HG02943 (cell line): ENCODE measurements around the gene CHST11.
A peak's percentile ranks its signal among the peaks of the same experiment; 100 is the strongest.

Experiments used
- ATAC-seq: cut with Tn5 transposase; IDR thresholded peaks from one replicate; pipeline ENCODE4 v1.9.1; 2021; ENCODE audit warnings: mild to moderate bottlenecking, low read depth, moderate library complexity; ENCODE audit not compliant: unreplicated experiment

CHST11 gene

GRCh38 chr12:104722601-104723534, 266.1 kb downstream of the CHST11 start:
- ATAC-seq = no peak

DNA sequence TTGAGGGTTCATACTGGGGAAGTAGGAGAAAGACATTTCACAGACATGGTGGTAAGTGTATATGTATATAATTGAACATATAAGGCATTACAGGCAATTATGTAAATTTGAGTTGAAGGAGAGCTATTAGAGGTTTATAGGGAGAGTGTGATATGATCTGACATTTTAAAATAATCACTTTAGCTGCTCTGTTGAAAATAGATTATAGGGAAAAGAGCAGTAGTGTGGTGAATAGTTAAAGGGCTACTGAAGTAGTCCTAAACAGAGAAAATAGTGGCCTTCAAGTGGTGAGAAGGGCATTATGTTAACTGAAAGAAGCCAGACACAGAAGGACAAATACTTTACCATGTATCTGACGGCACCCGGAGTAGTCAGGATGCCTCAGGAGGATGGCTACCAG, 267.1 kb downstream of the CHST11 start:
- no peak for ATAC-seq

GRCh38 chr12:104724992-104725585, 268.3 kb downstream of the CHST11 start:
- ATAC-seq = no peak

- no peak for ATAC-seq
Measured at GRCh38 chr12:104725610-104726009, 268.9 kb downstream of the CHST11 start.

DNA sequence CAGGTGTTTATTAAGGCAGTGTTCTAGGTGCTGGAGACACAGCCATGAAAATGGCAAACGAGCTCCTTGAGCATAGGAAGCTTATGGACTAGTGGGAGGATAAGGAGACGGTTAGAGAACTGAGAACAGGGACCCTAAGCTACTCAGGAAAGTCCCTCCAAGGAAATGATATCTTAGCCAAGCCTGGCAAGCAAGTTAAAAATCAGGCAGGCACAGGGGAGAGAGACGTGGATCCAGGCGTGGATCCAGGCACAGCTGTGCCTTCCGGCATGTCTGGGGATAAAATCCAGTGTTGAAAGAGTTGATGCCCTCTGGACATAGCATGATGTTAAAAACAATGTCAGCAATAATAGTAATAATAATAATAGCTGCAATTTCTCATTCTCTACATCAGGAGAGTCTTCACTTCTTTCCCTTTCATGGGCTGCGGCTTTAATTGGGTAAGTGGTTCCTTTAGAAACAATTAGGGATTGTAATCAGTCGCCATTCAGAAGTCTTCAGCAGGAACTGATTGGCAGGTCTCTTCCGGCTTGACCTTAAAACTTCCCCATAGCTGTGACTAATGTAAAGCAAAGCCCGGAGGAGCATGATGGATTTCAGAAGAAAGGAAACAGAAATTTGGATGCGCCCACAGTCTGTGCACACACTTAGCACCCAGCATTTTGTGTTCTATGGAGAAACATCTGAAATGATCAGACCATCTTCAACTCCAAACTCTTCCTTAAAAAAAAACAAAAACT, 271.1 kb downstream of the CHST11 start:
- no peak for ATAC-seq

- ATAC-seq = no peak
Measured at GRCh38 chr12:104729091-104729490, 272.3 kb downstream of the CHST11 start.

- no peak for ATAC-seq
Measured at GRCh38 chr12:104729610-104730446, 273.1 kb downstream of the CHST11 start.

- ATAC-seq = no peak
Measured at GRCh38 chr12:104730763-104731162, 274.0 kb downstream of the CHST11 start.

GRCh38 chr12:104733717-104734175, 277.0 kb downstream of the CHST11 start:
- ATAC-seq = no peak

DNA sequence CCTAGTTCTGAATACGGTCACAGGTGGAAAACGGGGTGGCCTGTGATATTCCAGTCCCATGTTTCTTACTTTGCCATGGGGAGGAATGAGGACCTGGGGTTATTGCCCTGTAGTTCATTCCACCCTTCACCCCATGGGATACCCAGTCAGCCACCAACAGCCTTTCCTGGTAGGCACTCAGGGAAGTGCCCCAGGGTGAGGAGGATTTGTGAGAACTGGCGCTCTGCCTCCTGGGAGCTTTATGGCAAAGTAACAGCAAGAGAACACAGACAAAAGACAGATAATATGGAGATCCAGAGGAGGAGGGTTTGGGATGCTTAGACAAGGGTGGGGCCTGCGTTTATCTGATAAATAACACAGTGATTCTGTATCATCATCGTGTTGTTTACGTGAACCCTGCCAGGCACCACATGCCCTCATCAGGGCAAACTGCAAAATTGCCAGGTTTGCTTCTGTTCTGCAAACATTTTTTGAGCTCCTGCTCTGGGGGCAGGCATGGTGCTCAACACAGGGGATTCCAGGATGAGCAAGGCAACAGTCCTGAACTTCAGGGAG, 277.9 kb downstream of the CHST11 start:
- no peak for ATAC-seq

DNA sequence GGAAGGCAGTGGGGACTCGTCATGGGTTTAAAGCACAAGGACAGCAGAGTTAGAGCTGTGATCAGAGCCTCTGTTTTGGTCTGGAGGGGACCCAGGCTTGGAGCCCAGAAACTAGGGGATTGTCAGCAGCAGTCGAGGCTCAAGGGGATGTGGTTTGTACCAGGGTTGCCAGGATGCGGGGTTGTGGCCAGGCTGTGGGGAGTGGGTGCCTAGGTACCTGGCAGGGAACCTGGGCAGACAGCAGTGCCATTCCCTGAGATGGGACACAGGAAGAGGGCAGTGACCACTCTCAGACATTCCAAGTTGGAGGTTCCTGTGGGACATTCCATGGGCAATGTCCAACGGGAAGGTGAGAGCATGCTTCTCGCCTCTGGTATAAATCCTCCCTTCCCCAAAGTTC, 279.1 kb downstream of the CHST11 start:
- no peak for ATAC-seq

DNA sequence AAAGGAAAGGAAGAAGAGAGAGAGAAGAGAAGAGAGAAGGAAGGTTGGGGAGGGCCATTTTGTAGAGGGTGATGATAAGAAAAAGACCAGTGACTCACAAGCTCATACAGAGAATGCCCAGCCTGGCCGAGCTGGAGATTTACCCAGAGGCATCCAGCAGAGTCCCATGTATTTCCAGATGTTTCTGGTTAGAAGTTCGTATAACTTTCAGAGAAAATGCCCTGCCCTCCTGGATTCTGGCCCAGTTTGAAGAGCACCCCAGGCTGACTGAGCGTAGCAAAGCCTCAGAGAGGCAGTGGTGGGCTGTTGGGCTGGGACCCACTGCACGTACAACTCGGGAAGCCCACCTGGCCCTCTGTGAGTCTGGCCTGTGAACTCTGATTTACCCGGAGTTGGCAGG, 279.6 kb downstream of the CHST11 start:
- no peak for ATAC-seq

- ATAC-seq = no peak
Measured at GRCh38 chr12:104737113-104737512, 280.4 kb downstream of the CHST11 start.

- no peak for ATAC-seq
Measured at GRCh38 chr12:104737791-104738301, 281.1 kb downstream of the CHST11 start.

GRCh38 chr12:104738331-104738730, 281.6 kb downstream of the CHST11 start:
- no peak for ATAC-seq

DNA sequence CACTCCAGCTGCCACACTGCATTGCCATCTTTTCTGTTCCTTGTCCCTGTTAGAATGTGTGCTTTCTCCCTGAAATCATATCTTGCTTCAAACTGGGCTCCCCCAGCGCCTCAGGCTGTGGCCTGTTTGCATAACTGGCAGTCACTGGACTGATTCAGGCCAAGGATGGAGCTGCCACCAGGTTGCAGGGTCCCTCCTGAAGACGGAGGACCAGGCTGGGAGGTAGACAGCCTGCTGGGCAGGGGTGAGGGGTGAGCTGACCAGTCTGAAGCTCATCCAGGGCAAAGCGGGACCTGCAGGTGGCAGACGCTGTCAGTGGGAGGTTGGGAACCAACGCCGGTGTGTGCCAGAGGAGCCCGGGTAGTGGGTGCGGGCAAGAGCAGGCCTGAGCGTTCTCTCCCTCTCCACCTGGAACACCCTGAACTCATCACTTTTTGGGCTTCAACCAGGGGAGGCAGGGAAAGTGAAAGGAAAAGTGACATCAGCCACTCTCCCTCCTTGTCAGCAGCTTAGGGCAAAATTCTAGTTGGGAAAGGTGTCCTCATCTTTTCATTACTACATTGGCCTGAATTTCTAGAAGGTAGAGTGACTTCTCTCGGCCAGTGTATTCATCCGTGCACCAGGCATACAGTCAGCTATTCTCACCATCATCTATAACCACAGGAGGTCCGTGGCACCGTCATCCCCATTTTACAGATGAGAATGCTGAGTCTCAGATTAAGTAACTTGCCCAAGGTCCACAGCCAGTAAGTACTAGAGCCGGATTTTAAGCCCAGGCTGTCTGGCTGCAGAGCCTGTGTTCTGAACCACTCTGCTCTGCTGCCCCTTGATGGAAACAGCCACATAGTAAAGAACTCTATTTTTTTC, 282.3 kb downstream of the CHST11 start:
- ATAC-seq = no peak

DNA sequence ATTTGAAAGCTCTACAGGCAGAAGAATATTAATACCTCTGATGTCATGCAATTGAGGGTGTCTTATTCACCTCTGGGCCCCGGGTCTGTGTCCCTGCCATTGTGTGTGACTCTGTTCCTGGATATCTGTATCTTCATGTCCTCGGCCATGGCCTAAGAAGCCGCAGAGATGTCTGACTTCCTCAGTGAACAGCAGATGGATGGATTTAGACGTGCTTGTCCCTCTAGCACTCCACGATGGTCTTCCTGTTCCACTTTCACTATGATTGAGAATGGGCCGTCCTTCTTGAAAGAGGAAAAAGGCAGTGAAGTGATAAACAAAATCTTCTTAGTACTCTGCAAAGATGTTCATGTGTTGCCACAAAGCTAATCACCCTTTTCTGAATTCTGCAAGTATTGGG, 283.9 kb downstream of the CHST11 start:
- peak; percentile 53 for ATAC-seq

DNA sequence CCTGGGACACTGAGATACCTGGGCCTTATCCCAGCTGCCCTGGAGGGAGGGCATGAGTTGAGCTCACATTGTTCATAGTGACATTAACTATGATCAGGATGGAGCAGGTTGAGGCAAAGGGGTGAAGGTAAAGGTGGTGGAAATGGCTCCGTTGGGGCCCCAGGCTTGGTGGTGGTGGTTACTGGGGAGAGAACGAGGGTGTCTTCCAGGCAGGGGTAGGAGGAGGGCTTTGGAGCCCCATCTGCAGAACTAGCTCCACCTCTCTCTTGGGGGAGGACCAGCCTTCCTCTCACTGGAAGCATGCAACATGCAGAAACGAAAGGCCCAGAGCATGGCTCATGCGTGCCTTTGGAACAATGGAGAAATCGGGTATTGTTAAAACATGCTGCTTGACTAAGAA, 284.3 kb downstream of the CHST11 start:
- peak; percentile 30 for ATAC-seq
